CD4-positive, alpha-beta T cell treated with Interleukin-2 at 100 ng/mL for 4 hours (primary cell): ENCODE data around the gene BCAS1.

Experiments
- DNase-seq: peaks from one replicate; pipeline ENCODE4 v3.0.0-alpha.2; 2020; ENCODE audit warnings: low spot score

BCAS1 gene

DNA sequence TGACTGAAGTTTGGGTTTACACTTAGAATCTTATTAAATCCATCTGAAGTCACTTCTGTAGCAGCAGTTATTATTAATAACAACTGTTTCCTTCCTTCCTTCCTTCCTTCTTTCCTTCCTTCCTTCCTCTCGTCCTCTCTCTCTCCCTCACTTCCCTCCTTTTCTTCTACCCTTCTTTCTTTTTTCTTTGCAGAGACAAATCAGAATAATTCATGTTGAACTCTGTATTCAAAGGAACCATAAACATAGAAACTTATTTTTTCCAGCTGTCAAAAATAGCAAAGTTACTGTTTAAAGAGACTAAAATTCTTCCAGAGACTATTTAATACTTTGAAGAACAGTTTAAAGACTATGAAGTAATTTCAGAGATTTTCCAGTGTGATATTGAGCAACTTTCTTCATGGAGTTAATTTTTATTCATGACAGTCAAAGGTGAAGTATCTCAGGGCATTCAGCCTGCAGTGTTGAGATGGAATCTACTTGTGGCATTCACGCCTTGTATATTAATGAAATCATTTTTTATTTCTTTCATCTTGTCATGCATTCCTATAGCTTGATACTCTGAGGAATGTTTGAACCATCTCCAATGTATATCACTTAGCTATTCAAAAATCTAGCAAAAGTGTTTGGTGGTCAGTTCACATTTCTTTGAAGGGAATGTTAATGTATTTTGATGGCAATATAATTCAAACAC is 109.7 kb downstream of the BCAS1 start:
- no peak for DNase-seq

GRCh38 chr20:53959911-53960578 is 110.3 kb downstream of the BCAS1 start:
- no peak for DNase-seq

GRCh38 chr20:53958260-53958659 is 112.1 kb downstream of the BCAS1 start:
- no peak for DNase-seq

GRCh38 chr20:53957451-53958172 is 112.8 kb downstream of the BCAS1 start:
- DNase-seq, result no peak

DNA sequence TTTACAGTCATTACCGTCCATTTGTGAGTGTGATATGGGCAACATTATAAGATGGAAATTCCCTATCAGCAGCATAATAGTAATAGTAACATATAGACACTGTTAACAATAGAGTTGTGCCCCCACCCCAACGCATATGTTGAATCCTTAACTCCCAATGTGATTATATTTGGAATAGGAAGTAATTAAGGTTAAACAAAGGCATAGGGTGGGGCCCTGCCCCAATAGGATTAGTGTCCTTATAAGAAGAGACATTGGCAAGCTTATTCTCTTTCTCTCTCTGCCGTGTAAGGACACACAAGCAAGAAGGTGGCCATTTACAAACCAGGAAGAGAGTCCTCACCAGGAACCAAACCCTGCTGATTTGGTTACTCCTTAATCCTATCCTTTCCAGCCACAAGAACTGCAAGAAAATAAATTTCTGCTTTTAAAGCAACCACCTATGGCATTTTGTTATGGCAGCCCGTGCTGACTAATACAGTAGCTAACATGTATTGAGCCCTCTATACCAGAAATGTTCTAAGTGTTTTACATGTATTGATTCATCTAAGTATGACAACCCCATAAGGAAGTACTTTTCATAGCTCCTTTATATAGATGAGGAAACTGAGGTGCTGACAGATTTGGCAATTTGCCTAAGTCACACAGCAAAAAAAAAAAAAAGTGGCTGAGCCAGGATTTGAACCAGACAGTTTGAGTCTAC is 114.2 kb downstream of the BCAS1 start:
- DNase-seq, result no peak

GRCh38 chr20:53954723-53955658 is 115.4 kb downstream of the BCAS1 start:
- no peak for DNase-seq

DNA sequence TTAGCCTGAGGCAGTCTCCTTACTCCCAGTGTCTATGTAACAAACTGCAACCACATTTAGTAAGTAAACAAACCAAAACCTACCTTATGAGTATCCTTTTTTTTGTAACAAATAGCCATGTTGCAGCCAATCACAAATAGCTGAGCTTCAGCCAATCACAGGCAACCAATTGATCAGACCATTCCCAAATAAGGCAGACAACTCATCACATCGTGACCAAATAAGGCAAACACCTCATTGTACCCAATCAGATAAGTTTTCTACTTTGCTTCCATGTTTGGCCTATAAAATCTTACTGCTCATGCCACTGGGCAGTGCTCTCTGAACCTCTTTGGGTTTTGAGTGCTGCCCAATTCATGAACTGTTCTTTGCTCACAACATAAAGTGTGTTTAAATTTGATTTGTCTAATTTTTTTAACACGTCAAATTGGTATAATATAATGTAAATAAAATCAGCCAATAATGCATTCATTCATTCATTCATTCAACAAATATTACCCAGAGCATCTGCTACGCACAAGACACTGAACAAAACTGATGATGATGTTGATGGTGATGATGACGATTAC is 117.8 kb downstream of the BCAS1 start:
- no peak for DNase-seq

- no peak for DNase-seq
Observed at GRCh38 chr20:53950578-53950977, 119.8 kb downstream of the BCAS1 start.

GRCh38 chr20:53950031-53950430 is 120.4 kb downstream of the BCAS1 start:
- no peak for DNase-seq

DNA sequence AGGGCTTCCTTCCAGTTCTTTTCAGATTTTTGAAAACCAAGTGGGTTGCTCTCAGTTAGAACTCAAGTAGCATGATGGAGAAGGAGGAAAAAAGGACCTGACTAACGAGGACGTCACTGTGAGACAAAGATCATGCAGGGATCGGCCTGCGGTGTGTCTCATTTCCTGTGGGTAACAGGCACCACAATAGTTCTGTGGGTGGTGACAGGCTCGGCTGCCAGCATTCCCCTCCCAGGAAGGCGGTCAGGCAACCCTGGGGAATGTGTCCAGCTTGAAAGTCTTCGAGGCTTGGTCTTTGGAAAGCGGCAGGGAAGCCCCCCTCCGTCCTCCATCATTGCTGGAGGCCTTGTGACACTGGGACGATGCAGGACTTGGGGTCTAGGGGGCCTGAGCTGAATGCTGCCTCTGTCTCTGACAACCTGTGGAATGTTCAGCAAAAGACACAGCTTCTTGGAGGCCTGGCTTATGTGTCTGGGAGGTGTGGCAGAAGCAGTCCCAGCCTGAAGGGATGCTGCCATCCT is 121.0 kb downstream of the BCAS1 start:
- peak; percentile 78 for DNase-seq

- no peak for DNase-seq
Observed at GRCh38 chr20:53948383-53949318, 121.7 kb downstream of the BCAS1 start.

GRCh38 chr20:53947501-53948195 is 122.7 kb downstream of the BCAS1 start:
- no peak for DNase-seq

GRCh38 chr20:53946106-53946505 is 124.3 kb downstream of the BCAS1 start:
- DNase-seq, result no peak

- DNase-seq, result no peak
Observed at GRCh38 chr20:53945478-53945877, 124.9 kb downstream of the BCAS1 start.

- no peak for DNase-seq
Observed at GRCh38 chr20:53944796-53945195, 125.6 kb downstream of the BCAS1 start.

- DNase-seq, result peak; percentile 26
Observed at GRCh38 chr20:53943522-53944291, 126.7 kb downstream of the BCAS1 start.

- DNase-seq, result no peak
Observed at GRCh38 chr20:53942973-53943372, 127.4 kb downstream of the BCAS1 start.

DNA sequence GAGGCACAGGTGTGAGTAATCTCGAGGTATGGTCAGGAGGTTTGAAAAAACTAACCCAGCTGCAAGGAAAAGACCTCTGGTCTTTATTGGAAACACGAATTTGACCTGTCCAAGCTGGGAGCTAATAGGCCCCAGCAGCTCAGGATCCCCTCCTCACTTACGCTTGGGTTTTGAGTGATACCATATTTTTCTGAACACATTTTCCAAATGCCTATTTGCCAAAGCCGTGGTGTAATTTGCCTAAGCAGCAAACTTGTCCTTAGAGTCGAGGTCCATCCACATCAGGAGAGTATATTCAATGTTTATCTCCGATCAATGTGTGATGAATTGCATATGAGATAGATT is 128.0 kb downstream of the BCAS1 start:
- DNase-seq, result no peak
